Gastroesophageal sphincter (tissue), 4 donors: ENCODE results near the gene GBE1. TPM values are rescaled to one million over a fixed set of nuclear protein-coding genes. Genes with fewer than 3 reads are reported as not detected.

Source experiments
- ATAC-seq: fragments of 150-250 bp; one replicate; pipeline ENCODE4 v1.9.1; 2016; ENCODE audit warnings: mild to moderate bottlenecking, moderate library complexity
- H3K27ac ChIP-seq, 4 donors: fragments of 200-600 bp; sonication (generic) in 3 of 4; 1 replicate in 3 of 4; 2 replicates in 1 of 4; pipeline ENCODE4 v1.5.1; 2016 to 2019
- H3K27me3 ChIP-seq: fragments of 200-600 bp; sonication (generic); one replicate; pipeline ENCODE4 v1.5.1; 2019
- H3K36me3 ChIP-seq, 2 donors: fragments of 200-600 bp; sonication (generic); one replicate each; pipeline ENCODE4 v1.5.1; 2019; ENCODE audit warnings: control low read depth in 1 of 2
- H3K4me1 ChIP-seq, 3 donors: fragments of 200-600 bp; sonication (generic); 1 replicate in 2 of 3; 2 replicates in 1 of 3; pipeline ENCODE4 v1.5.1; 2016 to 2019; ENCODE audit warnings: control low read depth in 2 of 3
- H3K4me3 ChIP-seq, 2 donors: fragments of 200-600 bp; sonication (generic); one replicate each; pipeline ENCODE4 v1.5.1; 2019; ENCODE audit warnings: mild to moderate bottlenecking in 1 of 2, moderate library complexity in 1 of 2
- H3K9me3 ChIP-seq, 3 donors: fragments of 200-600 bp; sonication (generic); one replicate each; pipeline ENCODE4 v1.5.1; 2017 to 2019; ENCODE audit warnings: control low read depth in 2 of 3
- EP300 ChIP-seq: sonication (generic); formaldehyde crosslinking; IDR thresholded peaks from one replicate; pipeline ENCODE4 v1.6.1; 2017; ENCODE audit warnings: antibody characterized with exemption, mild to moderate bottlenecking
- POLR2A ChIP-seq, 2 donors: fragments of 450-650 bp; IDR thresholded peaks; one replicate each; pipeline ENCODE4 v1.6.1; 2017; ENCODE audit warnings: antibody characterized with exemption in 2 of 2, mild to moderate bottlenecking in 2 of 2, moderate library complexity in 1 of 2
- POLR2AphosphoS5 ChIP-seq: sonication (generic); formaldehyde crosslinking; IDR thresholded peaks from one replicate; pipeline ENCODE4 v1.6.1; 2017; ENCODE audit warnings: antibody characterized with exemption
- WGBS, 2 donors: methylation state at CpG; one replicate each; pipeline ENCODE4 v1.1.5; 2018; ENCODE audit warnings: low coverage in 1 of 2; 5-methylcytosine and 5-hydroxymethylcytosine counted together
- total RNA-seq, 4 donors: library from RNA; depleted of rRNA; stranded (reverse); fragments of >200 nt; gene quantifications; one replicate each; pipeline ENCODE4 v1.1.0, GENCODE V29; 2016
- TF ChIP-seq, protein P1 (sequence below), 4 experiments: fragments of 200-600 bp in 2 of 4; fragments of 450-650 bp in 2 of 4; sonication (generic) in 1 of 4; IDR thresholded peaks; one replicate each; pipeline ENCODE4 v1.5.1; 2017 to 2019; ENCODE audit warnings: antibody characterized with exemption in 4 of 4, mild to moderate bottlenecking in 2 of 4, moderate library complexity in 2 of 4

Gene GBE1
- total RNA-seq, 4 donors from 2014 or later: 23.3 to 59.4 (median 27.2) TPM

DNA sequence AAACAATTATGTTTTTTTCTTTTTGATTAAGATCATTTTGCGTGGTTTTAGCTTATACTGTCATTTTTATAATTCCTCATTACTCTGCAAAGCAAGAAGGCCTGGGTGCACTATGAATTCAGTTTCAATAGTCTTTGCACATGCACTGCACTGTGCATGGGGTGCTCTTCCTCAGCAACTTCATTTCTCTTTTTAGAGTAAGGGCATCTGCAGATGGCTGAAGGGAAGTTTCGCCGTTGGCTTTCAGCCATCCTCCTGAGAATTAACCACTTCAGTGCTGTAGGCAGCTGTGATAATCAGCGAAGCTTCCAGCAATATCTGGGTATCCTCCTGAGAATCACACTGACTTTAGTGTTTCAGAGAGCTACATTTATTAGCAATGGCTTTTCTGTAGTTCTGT lies 284.8 kb downstream of the GBE1 start:
- no peak overlapping the region for H3K27ac ChIP-seq
- H3K9me3 ChIP-seq: no peaks in the 10 kb centered on the region
- H3K36me3 ChIP-seq: no peaks in the 10 kb centered on the region
- peaks cover 0 to 4% (median 0%) of the 10 kb centered on the region in 3 donors for H3K4me1 ChIP-seq
- ATAC-seq: no peak
- H3K27me3 ChIP-seq: no peaks in the 10 kb centered on the region
- no peak overlapping the region for H3K4me3 ChIP-seq
- 17 to 38% methylated on average over 3 to 4 of the region's 4 CpGs for WGBS, 2 donors
- TF ChIP-seq POLR2AphosphoS5 (no peak), POLR2A (IDR thresholded peaks at IDR 0.05) (no peak), EP300 (no peak)
- TF ChIP-seq, protein P1, sequence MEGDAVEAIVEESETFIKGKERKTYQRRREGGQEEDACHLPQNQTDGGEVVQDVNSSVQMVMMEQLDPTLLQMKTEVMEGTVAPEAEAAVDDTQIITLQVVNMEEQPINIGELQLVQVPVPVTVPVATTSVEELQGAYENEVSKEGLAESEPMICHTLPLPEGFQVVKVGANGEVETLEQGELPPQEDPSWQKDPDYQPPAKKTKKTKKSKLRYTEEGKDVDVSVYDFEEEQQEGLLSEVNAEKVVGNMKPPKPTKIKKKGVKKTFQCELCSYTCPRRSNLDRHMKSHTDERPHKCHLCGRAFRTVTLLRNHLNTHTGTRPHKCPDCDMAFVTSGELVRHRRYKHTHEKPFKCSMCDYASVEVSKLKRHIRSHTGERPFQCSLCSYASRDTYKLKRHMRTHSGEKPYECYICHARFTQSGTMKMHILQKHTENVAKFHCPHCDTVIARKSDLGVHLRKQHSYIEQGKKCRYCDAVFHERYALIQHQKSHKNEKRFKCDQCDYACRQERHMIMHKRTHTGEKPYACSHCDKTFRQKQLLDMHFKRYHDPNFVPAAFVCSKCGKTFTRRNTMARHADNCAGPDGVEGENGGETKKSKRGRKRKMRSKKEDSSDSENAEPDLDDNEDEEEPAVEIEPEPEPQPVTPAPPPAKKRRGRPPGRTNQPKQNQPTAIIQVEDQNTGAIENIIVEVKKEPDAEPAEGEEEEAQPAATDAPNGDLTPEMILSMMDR (IDR thresholded peaks at IDR 0.05): no peak

DNA sequence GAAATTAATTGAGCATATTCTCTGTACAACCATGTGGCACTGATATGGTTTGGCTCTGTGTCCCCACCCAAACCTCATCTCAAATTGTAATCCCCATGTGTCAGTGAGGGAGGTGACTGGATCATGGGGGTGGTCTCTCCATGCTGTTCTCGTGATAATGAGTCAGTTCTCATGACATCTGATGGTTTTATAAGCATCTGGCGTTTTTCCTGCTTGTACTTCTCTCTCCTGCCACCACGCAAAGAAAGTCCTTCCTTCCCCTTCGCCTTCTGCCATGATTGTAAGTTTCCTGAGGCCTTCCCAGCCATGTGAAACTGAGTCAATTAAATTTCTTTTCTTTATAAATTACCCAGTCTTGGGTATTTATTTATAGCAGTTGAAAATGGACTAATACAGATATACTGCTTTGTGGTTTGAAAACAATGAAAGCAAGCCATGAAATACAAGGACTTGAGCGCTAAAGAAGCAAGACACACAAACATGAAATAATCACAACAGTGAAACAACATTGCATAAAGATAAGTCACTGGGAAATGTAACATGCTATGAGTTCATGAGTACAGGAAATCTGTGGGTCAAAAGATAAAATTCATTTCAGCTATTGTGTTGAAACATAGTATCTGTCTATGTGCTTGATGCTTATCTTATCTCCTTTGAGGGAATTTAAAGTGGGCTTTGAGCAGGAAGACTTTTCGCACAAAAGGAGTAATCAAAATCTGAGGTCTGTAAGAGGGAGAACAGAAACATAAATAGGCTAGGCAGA lies 288.7 kb downstream of the GBE1 start:
- ATAC-seq: no peak
- Histone ChIP-seq H3K4me3 (no peak overlapping the region), H3K4me1 (no peaks in the 10 kb centered on the region), H3K36me3 (no peaks in the 10 kb centered on the region), H3K27me3 (no peaks in the 10 kb centered on the region), H3K9me3 (no peaks in the 10 kb centered on the region), H3K27ac (no peak overlapping the region)
- 74 to 79% methylated on average over 3 to 6 of the region's 6 CpGs for WGBS, 2 donors
- TF ChIP-seq POLR2A (IDR thresholded peaks at IDR 0.05) (no peak), POLR2AphosphoS5 (no peak), EP300 (no peak)
- TF ChIP-seq, protein P1 (IDR thresholded peaks at IDR 0.05): no peak

DNA sequence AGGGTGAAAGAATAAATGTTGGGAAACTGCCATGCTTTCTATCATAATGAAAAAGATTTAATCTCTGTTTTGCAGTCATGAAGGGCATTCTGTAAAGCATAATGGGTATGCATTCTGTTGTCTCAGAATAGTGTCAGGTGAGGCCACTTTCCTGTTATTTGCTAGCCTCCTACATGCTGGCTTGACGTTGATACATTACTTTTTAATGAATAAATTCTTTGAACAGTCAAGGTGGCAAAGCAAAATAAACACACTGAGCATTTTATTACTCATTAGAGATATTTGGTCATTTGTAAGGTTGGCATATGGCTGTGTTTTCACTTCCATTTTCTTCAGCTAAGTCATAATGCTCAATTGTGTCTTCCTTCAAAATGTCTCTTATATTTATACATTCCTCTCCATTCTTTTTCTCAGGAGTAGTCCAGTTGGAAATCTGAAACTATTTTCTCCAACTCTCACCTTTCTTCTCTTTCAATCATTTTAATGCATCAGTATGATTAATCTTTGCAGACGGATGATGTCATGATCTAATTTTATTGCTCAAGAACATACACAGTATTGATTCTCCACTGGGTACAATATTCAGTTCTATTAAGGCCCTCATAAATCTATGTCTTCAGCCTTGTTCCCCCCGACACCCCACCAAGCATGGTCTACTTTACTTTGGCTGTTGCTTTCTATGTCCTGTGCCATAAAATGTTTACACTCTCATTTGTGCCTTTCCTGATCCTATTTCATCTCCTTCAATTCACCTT lies 290.7 kb downstream of the GBE1 start:
- H3K36me3 ChIP-seq: no peaks in the 10 kb centered on the region
- 55 to 73% methylated on average over 2 to 3 of the region's 3 CpGs for WGBS, 2 donors
- no peaks in the 10 kb centered on the region for H3K9me3 ChIP-seq
- no peaks in the 10 kb centered on the region for H3K27me3 ChIP-seq
- H3K4me3 ChIP-seq: no peak overlapping the region
- H3K4me1 ChIP-seq: no peaks in the 10 kb centered on the region
- H3K27ac ChIP-seq: no peak overlapping the region
- TF ChIP-seq, protein P1 (IDR thresholded peaks at IDR 0.05): no peak
- no peak for TF ChIP-seq EP300
- TF ChIP-seq POLR2AphosphoS5: no peak
- TF ChIP-seq POLR2A (IDR thresholded peaks at IDR 0.05): no peak
- no peak for ATAC-seq

DNA sequence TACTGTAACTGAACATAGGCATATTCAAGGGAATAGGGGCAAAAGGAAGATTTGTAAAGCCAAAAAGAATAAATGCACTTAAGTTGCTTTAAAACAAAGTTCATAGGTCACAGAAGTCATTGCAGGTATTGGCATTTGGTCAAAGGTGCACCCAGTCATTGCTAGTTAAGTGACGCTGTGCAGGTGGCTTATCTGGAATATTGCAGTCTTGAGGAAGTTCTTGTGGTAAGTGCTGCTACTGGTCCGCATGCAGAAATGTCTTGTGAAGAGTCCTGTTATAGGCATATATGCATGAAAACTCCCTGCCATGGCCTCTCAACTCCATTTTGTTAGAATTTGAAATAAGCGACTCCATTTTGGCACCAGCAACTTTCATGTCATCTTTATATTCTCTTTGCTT lies 293.1 kb downstream of the GBE1 start:
- H3K9me3 ChIP-seq: no peaks in the 10 kb centered on the region
- 88 to 91% methylated on average over 3 of the region's 3 CpGs for WGBS, 2 donors
- H3K4me3 ChIP-seq: no peak overlapping the region
- H3K4me1 ChIP-seq: no peaks in the 10 kb centered on the region
- ATAC-seq: no peak
- no peaks in the 10 kb centered on the region for H3K27me3 ChIP-seq
- H3K36me3 ChIP-seq: no peaks in the 10 kb centered on the region
- H3K27ac ChIP-seq: no peak overlapping the region
- TF ChIP-seq, protein P1 (IDR thresholded peaks at IDR 0.05): no peak
- TF ChIP-seq POLR2A (IDR thresholded peaks at IDR 0.05): no peak
- no peak for TF ChIP-seq POLR2AphosphoS5
- no peak for TF ChIP-seq EP300
